ENCODE results near the gene SHC2.

GRCh38 chr19:367963-368629 lies 92.7 kb downstream of the SHC2 start:
- TF ChIP-seq EZH2 (IDR thresholded peaks at IDR 0.05; ENCODE audit: borderline replicate concordance) (no peak), CTCF (IDR thresholded peaks at IDR 0.05; ENCODE audit: poor library complexity) (no peak)

Measured in hepatocyte (in vitro differentiated cells).